Stimulated activated naive CD4-positive, alpha-beta T cell treated with Interleukin-2 at 50 U/mL for 16 hours (primary cell): ENCODE measurements around the gene SHISA4.
"Not testable (repeated sequence)": the region's sequence is repeated elsewhere in the genome, so short reads cannot be mapped to it uniquely, and the experiment has no call there.

Experiments
- DNase-seq: peaks from one replicate; lab custom pipeline; 2025; lab: John Stamatoyannopoulos, UW

Gene SHISA4

DNA sequence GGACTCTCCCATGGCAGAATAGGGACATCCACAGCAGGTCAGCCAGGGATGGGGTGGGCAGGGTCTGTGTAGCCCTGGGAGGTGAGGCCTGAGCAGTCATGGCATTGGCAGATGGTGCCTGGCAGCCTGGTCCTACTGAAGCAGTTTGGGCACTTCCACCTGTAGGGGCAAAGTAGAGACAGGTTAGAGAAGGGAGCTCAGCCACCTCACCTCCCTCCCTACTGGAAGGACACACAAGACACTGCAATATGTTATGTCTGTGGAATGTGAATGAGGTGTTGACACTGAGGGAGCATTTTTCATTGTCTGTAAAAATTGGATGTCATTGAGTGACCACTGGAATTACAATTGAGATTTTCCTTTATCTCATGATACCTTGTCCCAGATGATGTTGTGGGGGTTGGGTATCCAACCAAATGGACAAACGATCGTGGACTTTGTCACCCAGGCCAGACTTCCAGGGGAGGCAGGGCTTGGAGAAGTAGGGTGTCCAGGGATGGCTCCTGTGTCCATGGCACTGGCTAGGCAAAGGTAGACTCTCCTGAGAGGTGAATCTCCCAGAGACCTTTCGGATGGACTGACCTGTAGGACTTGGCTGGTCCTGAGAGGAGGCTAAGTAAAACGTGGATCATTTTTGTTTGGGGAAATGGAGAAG is 9.7 kb downstream of the SHISA4 start:
- DNase-seq = no peak

GRCh38 chr1:201898992-201899391 is 10.3 kb downstream of the SHISA4 start:
- no peak for DNase-seq

GRCh38 chr1:201899683-201900429 is 11.2 kb downstream of the SHISA4 start:
- DNase-seq = no peak

- DNase-seq = no peak
Measured at GRCh38 chr1:201900476-201900875, 11.8 kb downstream of the SHISA4 start.

DNA sequence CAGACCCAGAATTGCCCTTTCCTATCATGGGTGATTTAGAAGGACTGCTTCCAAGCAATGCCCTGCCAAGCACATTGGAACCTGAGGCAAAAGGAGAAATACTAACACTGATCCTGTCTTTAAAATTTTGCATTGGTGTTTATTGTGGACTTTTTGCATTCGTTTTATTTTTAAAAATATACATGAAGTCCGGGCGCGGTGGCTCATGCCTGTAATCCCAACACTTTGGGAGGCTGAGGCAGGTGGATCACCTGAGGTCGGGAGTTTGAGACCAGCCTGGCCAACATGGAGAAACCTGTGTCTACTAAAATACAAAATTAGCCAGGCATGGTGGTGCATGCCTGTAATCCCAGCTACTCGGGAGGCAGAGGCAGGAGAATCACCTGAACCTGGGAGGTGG is 12.3 kb downstream of the SHISA4 start:
- DNase-seq = not testable (repeated sequence)

- no peak for DNase-seq
Measured at GRCh38 chr1:201902198-201902597, 13.5 kb downstream of the SHISA4 start.

DNA sequence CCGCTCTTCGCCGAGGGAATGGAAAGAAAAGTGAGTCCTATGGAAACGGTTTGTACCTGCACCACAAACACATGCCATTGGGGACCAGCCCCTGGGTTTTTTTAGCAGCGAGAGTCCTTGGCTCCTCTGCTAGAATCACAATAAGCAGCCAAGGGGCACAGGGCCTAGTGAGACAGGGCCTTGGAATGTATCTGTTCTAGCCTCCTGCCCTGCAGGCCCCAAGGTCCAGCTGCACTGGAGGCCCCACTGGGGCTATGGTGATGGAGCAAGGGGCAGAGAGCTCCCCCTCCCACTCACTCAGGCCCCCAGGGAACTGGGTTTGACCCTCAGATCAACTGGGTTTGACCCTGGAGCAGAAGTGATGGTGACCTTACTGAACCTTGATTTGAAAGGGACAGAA is 14.4 kb downstream of the SHISA4 start:
- no peak for DNase-seq

GRCh38 chr1:201904579-201904978 is 15.9 kb downstream of the SHISA4 start:
- no peak for DNase-seq

- no peak for DNase-seq
Measured at GRCh38 chr1:201905234-201905890, 16.7 kb downstream of the SHISA4 start.

GRCh38 chr1:201906336-201906735 is 17.6 kb downstream of the SHISA4 start:
- no peak for DNase-seq

- DNase-seq = no peak
Measured at GRCh38 chr1:201907621-201908020, 18.9 kb downstream of the SHISA4 start.

GRCh38 chr1:201911826-201912571 is 23.3 kb downstream of the SHISA4 start:
- DNase-seq = no peak

DNA sequence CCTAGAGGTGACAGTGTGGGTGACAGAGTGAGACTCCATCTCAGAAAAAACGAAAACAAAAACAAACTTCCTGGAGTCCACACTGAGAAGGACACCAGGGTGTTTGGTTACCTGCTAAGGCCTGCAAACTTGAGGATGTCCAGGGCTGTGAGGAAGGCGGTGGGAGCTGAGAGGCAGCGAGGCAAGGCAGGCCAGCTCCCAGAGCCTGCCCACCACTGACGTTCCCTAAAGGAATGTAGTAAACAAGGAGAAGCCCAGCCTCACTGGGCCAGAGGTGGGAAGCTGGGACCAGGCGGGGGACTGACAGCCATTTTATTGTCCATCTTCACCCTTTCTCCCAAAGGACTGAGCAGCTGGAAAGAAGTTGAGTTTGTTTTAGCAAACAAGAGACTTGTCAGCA is 24.1 kb downstream of the SHISA4 start:
- DNase-seq = no peak

- DNase-seq = no peak
Measured at GRCh38 chr1:201914456-201915235, 25.9 kb downstream of the SHISA4 start.

GRCh38 chr1:201916649-201917249 is 28.1 kb downstream of the SHISA4 start:
- DNase-seq = no peak

DNA sequence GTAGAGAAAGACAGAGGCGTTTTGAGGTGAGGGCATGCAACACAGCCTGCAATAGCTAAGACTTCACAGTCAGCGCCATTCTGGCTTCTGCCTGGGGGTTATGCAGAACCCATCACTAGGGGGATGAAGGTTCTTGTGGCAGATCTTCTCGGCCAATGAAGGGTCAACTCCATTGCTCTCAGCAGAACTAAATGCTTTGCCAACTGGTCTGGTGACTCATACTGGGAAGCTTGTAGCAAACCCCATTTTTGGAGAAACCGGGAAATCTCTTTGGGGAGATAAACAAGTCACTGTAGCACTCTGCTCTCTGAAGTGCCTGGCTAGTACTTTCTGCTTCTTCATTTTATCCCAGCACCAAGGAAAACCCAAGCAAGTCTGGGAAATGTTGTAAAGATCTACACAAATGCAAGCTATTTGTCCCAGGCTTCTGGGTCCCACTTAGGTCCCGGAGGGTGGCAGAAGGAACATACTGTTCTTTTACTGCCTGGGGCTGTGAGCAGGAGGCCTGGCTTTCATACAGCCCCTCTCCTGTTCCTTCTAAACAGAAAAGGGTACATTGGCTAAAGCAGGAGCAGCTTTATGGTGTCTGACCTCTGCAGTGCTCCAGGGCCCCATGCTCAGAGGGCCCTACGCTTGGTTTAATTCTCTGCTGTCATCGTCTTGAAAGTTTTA is 28.8 kb downstream of the SHISA4 start:
- DNase-seq = no peak

DNA sequence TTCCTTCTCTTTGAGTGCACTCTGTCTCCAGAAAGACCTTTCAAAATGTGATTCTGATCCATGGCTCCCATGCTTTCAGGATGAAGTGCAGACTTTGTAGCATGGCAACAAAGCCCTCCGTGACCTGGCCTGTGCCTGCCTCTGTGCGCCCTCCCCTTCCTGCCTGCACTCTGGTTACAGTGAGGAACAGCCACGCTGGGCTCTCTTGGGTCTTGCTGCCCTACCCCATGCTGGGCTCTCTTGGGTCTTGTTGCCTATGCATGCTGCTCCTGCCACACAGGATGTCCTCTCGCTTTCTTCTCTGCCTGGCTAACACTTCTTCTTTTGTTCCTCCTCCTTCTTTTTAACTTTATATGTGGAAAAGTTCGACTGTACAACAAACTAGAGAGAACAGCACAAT is 29.6 kb downstream of the SHISA4 start:
- no peak for DNase-seq

DNA sequence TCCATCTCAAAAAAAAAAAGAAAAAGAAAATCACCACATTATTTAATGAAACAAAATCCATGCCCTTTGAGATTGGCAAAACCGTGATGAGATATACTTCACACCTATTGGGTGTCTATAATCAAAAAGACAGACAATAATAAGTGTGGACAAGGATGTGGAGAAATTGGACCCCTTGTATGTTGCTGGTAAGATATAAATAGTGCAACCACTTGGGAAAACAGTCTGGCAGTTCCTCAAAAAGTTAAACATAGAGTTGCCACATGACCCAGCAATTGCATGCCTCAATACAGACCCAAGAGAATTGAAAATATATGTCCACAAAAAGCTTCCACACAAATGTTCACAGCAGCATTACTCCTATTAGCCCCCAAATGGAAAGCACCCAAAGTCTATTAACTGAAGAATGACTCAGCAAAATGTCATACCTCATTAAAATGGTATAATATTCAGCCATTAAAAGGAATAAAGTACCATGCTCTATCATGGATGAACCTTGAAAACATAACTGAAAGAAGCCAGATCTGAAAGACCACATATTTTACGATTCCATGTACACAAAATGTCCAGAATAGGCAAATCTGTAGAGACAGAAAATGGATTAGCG is 33.4 kb downstream of the SHISA4 start:
- no peak for DNase-seq

DNA sequence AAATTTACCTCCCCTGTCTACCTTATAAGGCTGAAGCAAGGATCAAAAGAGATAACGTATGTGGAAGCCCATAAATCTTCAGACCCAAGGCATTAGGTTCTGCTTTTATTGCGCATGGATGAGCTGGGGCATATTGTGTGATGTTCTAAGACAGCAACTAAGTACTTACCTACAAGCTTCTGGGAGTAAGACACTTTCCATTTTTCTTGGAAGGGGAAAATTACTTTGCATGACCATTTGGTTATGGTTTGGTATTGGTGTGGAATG is 36.5 kb downstream of the SHISA4 start:
- DNase-seq = no peak

GRCh38 chr1:201925981-201926645 is 37.4 kb downstream of the SHISA4 start:
- no peak for DNase-seq
